Stimulated activated CD4-positive, alpha-beta T cell treated with anti-CD3 and anti-CD28 coated beads, Interleukin-2, amount 100 ng/mL, for 24 hours (primary cell): ENCODE results near the gene CFAP99.
"Not testable (repeated sequence)": the region's sequence is repeated elsewhere in the genome, so short reads cannot be mapped to it uniquely, and the experiment has no call there.

Experiments
- DNase-seq, 2 donors: peaks; one replicate each; pipeline ENCODE4 v3.0.0-alpha.2; 2020

The CFAP99 gene

GRCh38 chr4:2418650-2419571 lies at the start of gene CFAP99:
CFAP99 (plus strand) TSS chr4:2418955.
- DNase-seq = peak; percentile 98 to 99

DNA sequence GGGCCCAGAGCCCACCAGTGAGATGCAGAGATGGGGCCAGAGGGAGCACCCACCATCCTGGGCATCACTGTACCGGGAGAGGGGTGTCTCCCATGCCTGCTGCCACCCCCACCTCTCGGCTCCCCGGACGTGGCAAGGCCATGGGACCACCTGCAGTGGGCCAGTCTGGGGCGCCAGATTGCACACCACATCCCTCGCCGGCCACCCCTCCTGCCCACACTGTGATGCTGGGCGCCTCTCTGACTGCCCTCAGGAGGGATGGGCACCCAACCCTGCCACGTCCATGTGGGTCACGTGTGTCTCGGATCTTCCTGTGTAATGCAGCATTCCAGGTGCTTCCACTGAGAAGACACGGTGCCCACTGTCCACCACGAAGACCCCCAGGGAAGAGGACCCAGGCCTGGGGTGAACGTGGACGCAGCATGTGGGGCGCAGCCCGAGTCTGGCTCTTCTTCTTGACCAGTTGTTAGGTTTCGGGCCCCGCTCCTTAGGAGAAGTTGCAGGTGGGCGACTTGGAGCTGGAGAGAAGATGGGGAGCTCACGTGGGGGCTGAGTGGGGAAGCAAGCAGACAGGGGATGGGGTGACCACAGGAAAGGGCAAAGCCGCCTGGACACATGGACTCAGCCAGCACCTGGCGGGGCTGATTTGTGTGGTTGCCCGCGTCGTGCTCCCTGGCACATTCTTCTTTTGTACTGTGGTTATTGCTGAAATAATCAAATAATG lies 48.0 kb upstream of the CFAP99 start:
- no peak for DNase-seq

GRCh38 chr4:2371765-2372487 lies 46.8 kb upstream of the CFAP99 start:
- no peak for DNase-seq

DNA sequence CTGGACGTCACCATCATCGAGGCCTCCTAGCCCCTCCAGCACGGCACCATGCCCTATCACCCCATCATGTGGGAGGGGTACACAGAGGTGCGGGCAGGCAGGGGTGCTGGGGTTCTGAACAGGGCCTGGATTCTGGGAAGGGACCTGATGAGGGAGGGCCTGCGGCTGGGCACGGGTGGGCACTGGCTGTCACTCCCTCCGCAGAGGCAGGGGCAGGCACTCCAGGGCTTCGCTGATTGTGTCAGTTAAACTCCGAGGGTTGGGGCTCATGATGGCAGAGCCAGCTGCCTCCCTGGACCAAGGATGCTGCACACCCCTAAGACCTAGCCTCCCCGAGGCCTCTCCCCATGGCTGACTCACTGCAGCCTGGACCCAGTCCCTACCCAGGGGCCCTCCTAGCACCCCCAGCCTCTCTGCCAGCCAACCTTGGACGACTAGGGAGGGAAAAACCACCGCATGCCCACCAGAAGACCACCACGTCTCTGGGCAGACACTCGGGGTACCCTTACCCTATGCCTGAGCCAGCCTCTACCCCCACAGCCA lies 46.2 kb upstream of the CFAP99 start:
- DNase-seq = no peak

- no peak for DNase-seq
These were observed 45.2 kb upstream of the CFAP99 start for GRCh38 chr4:2373532-2373931.

DNA sequence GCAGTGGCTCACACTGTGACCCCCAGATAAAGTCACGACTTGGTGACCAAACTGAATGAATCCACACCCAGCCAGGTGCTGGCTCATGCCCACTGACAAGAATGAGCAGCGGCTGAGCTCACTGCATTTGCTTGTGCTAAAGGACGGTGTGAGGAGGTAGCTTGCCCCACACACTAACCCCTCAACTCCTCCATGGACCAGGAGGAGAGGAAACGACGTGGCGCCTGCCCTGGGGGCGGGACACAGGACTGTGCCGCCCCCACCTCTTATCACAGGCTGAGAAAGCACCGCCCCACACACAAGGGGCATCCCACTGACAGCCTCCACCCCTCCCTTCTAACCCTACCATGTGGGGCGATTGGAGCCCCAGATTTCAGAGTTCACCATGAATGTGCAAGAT lies 43.3 kb upstream of the CFAP99 start:
- no peak for DNase-seq

GRCh38 chr4:2377241-2377640 lies 41.5 kb upstream of the CFAP99 start:
- no peak for DNase-seq

GRCh38 chr4:2378401-2378800 lies 40.4 kb upstream of the CFAP99 start:
- no peak for DNase-seq

- no peak for DNase-seq
These were observed 39.9 kb upstream of the CFAP99 start for GRCh38 chr4:2378898-2379297.

DNA sequence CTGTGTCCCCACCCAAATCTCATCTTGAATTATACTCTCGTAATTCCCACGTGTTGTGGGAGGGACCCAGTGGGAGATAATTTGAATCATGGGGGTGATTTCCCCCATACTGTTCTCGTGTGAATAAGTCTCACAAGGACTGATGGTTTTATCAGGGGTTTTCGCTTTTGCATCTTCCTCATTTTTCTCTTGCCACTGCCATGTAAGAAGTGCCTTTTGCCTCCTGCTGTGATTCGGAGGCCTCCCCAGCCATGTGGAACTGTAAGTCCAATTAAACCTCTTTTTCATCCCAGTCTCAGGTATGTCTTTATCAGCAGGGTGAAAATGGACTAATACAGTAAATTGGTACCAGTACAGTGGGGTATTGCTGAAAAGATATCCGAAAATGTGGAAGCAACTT lies 38.2 kb upstream of the CFAP99 start:
- DNase-seq = not testable (repeated sequence)

DNA sequence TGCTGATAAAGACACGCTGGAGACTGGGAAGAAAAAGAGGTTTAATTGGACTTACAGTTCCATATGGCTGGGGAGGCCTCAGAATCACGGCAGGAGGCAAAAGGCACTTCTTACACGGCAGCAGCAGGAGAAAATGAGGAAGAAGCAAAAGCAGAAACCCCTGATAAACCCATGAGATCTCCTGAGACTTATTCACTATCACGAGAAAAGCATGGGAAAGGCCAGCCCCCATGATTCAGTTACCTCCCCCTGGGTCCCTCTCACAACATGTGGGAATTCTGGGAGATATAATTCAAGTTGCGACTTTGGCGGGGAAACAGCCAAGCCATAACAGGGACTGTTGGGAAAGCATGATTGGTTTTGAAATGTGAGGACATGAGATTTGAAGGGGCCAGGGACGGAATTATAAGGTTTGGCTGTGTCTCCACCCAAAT lies 36.0 kb upstream of the CFAP99 start:
- DNase-seq = not testable (repeated sequence)

GRCh38 chr4:2383220-2383631 lies 35.5 kb upstream of the CFAP99 start:
- not testable (repeated sequence) for DNase-seq

DNA sequence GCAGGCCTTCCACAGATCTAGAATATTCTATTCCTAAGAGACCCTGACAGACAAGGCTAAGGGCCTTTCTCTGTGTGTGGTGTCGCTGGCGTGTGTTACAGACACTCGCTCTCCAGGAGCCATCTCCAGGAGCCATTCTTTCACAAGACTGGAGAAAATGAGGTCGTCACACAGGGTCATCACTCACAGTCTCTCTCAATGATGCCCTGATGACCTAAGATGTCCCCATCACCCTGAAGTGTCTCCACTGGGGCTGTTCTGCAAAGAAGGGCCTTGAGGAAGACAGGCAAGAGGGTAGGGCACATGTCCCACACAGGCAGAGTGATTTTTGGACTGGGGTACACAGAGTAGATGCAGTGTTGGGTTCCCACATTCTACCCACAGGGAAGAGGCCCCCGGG lies 35.0 kb upstream of the CFAP99 start:
- no peak for DNase-seq

DNA sequence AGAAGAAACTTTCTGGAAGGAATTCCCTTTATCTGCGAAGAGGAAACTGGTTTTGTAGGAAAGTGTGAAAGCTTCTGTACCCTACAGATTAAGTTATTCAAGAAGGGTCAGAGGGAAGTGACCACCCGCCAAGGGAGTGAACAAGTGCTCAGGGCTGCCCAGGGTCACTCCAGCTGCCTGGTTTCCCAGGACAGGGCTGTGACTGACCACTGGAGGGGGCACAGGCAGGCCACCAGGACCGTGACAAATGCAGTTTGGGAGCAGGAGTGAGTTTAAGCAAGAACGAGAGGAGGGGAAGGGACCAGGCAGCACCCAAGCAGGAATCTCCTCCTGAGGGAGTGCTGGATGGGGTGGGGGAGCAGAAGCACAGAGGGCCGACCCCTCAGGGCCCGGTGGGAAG lies 34.5 kb upstream of the CFAP99 start:
- no peak for DNase-seq

DNA sequence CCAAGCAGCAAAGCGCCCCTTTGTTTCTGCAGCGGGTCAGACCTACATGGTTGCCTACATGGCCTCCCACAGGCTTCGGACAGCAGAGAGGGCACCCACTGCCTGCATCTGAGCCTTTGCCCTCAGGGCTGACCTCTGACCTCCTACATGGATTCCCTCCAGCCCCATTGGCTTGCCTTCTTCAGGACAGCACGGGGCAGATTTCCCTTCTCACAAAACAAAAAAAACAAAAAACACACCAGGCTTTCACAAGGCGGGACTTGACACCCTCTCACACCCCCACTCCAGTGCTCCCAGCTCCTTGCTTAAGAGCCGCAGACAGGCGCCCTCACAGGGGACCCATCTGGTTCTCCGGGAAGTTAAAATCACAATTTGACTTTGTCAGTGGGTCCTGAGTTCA lies 33.2 kb upstream of the CFAP99 start:
- no peak for DNase-seq

- no peak for DNase-seq
These were observed 32.0 kb upstream of the CFAP99 start for GRCh38 chr4:2386717-2387116.

DNA sequence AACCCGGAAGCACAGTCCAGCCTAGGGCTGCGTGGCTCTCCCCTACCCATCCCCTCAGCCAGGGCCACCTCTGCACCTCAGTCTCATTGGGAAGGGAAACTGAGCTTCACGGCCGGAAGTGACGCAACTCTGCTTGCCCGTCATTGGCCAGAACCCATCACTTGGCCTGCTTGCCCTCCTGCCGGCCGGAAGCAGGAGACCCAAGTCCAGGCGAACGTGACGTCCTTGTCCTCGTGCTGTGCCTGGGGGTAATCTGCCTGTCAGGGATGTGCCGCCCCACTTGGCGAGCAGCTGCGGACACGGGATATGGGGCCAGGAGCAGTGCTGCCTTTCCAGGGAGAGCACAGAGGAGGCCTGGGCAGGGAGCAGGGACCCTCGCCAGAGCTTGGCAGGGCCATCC lies 31.5 kb upstream of the CFAP99 start:
- DNase-seq = no peak

GRCh38 chr4:2387829-2388228 lies 30.9 kb upstream of the CFAP99 start:
- no peak for DNase-seq

GRCh38 chr4:2388429-2389182 lies 30.1 kb upstream of the CFAP99 start:
- no peak for DNase-seq

GRCh38 chr4:2389691-2390090 lies 29.1 kb upstream of the CFAP99 start:
- no peak for DNase-seq

- DNase-seq = no peak
These were observed 28.6 kb upstream of the CFAP99 start for GRCh38 chr4:2390146-2390545.

- no peak for DNase-seq
These were observed 27.9 kb upstream of the CFAP99 start for GRCh38 chr4:2390784-2391421.
